Ascending aorta (tissue), 2 donors: ENCODE measurements around the gene CD68. TPM values are rescaled to one million over a fixed set of nuclear protein-coding genes. Genes with fewer than 3 reads are reported as not detected.

Experiments used
- DNase-seq, 2 donors: peaks; one replicate each; pipeline ENCODE4 v3.0.0-alpha.2; 2019; ENCODE audit warnings: low spot score in 2 of 2
- H3K27ac ChIP-seq, 2 donors: fragments of 200-600 bp; sonication (generic); one replicate each; pipeline ENCODE4 v1.5.1; 2016 to 2017; ENCODE audit warnings: mild to moderate bottlenecking in 1 of 2
- H3K27me3 ChIP-seq: fragments of 200-600 bp; sonication (generic); one replicate; pipeline ENCODE4 v1.5.1; 2017
- H3K36me3 ChIP-seq, 2 donors: fragments of 200-600 bp; sonication (generic); one replicate each; pipeline ENCODE4 v1.5.1; 2016
- H3K4me1 ChIP-seq, 2 donors: fragments of 200-600 bp; sonication (generic); one replicate each; pipeline ENCODE4 v1.5.1; 2016 to 2017; ENCODE audit warnings: mild to moderate bottlenecking in 1 of 2
- H3K4me3 ChIP-seq, 2 donors: fragments of 200-600 bp; sonication (generic); one replicate each; pipeline ENCODE4 v1.5.1; 2016 to 2017; ENCODE audit warnings: mild to moderate bottlenecking in 1 of 2
- H3K9me3 ChIP-seq, 2 donors: fragments of 200-600 bp; sonication (generic); one replicate each; pipeline ENCODE4 v1.5.1; 2016
- intact Hi-C: fragments of 100-400 bp; cut with DNase I; formaldehyde crosslinking; loops from one replicate; pipeline ENCODE4 v1.15.1; 2023
- total RNA-seq: library from RNA; depleted of rRNA; stranded (reverse); fragments of >200 nt; gene quantifications from one replicate; pipeline ENCODE4 v1.1.0, GENCODE V29; 2016
- TF ChIP-seq, protein P1 (sequence below), 3 experiments: fragments of 200-600 bp in 2 of 3; fragments of 450-650 bp in 1 of 3; sonication (generic) in 2 of 3; IDR thresholded peaks; one replicate each; pipeline ENCODE4 v1.5.1; 2016 to 2019; ENCODE audit warnings: antibody characterized with exemption in 3 of 3, mild to moderate bottlenecking in 1 of 3, moderate library complexity in 1 of 3

The CD68 gene
- total RNA-seq, 1 donor from 2014 or later = 151 TPM

DNA sequence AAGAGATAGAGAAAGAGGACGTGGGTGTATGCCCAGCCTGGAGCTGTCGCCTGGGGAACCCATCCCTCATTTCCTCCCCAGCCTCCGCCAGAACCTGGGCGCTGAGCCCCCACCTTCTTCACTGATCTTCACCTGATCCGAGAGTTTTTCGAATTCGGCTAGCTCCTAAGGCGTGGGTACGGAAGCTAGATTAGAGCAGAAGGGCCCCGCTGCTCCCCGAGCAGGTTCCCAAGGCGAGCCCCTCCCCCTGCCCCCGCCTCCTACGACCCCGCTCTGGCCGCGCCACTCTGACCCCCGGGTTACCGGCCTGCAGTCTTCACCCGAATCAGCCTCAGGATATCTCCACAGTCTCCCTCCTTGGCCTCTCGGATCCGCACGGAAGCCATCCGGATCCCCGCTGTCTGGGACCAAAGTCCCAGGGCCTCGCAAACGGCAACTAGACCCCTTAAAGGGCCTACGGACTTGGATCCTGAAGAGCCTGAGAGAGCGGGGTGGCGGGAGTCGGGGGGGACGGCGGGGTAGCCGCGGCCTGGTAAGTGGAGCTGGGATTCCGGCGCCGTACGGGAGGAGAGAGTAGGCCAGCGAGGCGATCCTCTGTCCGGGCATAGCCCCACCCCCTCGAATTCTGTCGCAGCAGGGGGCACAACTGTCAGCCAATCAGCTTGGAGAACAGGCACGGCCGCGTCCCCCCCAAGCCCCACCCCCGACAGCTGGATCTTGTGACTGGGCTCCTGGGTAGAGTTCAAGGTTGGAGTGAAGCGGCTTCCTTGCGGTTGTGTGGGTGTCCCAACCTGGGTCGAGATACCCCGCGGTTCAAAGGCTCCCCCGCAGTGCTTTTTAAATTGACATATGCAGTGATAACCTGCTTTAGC, 48.0 kb downstream of the CD68 start, which contains the start of gene SAT2:
SAT2 (minus strand) TSS at position 572 of the 872 bp plus-strand sequence; CDS start at position 386, 186 bp downstream.
- Histone ChIP-seq H3K9me3 (no peaks in the 10 kb centered on the region), H3K4me1 (peaks cover 0 to 4% of the 10 kb centered on the region in 2 donors), H3K27me3 (no peaks in the 10 kb centered on the region), H3K4me3 (peak within 1 kb of the TSS; percentile 70 to 76), H3K36me3 (no peaks in the 10 kb centered on the region), H3K27ac (peak within 1 kb of the TSS; percentile 82 to 83)
- peak; percentile 80 to 96 for DNase-seq
- TF ChIP-seq, protein P1, sequence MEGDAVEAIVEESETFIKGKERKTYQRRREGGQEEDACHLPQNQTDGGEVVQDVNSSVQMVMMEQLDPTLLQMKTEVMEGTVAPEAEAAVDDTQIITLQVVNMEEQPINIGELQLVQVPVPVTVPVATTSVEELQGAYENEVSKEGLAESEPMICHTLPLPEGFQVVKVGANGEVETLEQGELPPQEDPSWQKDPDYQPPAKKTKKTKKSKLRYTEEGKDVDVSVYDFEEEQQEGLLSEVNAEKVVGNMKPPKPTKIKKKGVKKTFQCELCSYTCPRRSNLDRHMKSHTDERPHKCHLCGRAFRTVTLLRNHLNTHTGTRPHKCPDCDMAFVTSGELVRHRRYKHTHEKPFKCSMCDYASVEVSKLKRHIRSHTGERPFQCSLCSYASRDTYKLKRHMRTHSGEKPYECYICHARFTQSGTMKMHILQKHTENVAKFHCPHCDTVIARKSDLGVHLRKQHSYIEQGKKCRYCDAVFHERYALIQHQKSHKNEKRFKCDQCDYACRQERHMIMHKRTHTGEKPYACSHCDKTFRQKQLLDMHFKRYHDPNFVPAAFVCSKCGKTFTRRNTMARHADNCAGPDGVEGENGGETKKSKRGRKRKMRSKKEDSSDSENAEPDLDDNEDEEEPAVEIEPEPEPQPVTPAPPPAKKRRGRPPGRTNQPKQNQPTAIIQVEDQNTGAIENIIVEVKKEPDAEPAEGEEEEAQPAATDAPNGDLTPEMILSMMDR (IDR thresholded peaks at IDR 0.05) = no peak
- intact Hi-C loops = loop anchor here (1.0 to 2.0 kb wide), 2 partner anchors 12 to 61 kb away; partner anchors contain the start of gene WRAP53

DNA sequence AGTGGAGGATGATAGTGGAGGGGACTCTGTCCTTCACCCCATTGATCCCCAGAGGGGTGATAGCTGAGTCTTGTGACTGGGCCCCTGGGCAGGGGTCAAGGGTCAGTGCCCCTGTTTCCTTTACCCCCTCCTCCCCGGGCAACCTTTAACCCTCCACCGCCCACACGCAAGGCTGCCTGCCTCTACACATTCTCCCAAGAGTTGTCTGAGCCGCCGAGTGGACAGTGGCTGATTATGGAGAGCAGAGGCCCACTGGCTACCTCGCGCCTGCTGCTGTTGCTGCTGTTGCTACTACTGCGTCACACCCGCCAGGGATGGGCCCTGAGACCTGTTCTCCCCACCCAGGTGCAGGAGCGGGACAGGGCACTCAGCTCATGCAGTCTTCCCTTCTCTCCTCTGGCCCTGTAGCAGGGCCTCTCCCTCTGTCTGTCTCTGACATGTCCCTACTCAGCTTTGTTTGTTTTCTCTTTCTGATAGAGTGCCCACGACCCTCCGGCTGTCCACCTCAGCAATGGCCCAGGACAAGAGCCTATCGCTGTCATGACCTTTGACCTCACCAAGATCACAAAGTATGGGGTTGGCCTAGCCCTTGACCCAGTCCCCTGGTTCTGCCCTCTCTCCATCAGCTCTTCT, 50.6 kb downstream of the CD68 start, which contains the start of gene SHBG:
SHBG (plus strand) TSS at position 197 of the 633 bp plus-strand sequence; CDS start at position 235, 38 bp downstream.
- H3K4me1 ChIP-seq = peaks cover 0 to 4% of the 10 kb centered on the region in 2 donors
- H3K36me3 ChIP-seq = no peaks in the 10 kb centered on the region
- no peaks in the 10 kb centered on the region for H3K9me3 ChIP-seq
- H3K4me3 ChIP-seq = no peak within 1 kb of the TSS
- no peak for DNase-seq
- intact Hi-C loops = no loop called here
- no peaks in the 10 kb centered on the region for H3K27me3 ChIP-seq
- no peak within 1 kb of the TSS for H3K27ac ChIP-seq
- TF ChIP-seq, protein P1 (IDR thresholded peaks at IDR 0.05) = no peak

Other genes with a start within 250 kb of the CD68 start
- gene ACAP1, start 243.1 kb upstream of the CD68 start, total RNA-seq = 12.0 TPM
- gene KCTD11, start 227.5 kb upstream of the CD68 start, total RNA-seq = 14.6 TPM
- not detected for gene TMEM95, start 224.5 kb upstream of the CD68 start, total RNA-seq
- 0.43 TPM for gene TNK1, start 198.5 kb upstream of the CD68 start, total RNA-seq
- 297 TPM for gene PLSCR3, start 185.1 kb upstream of the CD68 start, total RNA-seq
- 241 TPM for gene TMEM256, start 175.5 kb upstream of the CD68 start, total RNA-seq
- gene NLGN2, start 171.8 kb upstream of the CD68 start, total RNA-seq = 34.3 TPM
- gene SPEM1, start 159.3 kb upstream of the CD68 start, total RNA-seq = not detected
- gene SPEM2, start 154.0 kb upstream of the CD68 start, total RNA-seq = not detected
- gene SPEM3, start 150.8 kb upstream of the CD68 start, total RNA-seq = not detected
- 20.4 TPM for gene TMEM102, start 144.2 kb upstream of the CD68 start, total RNA-seq
- gene FGF11, start 140.1 kb upstream of the CD68 start, total RNA-seq = 0.32 TPM
- 5.0 TPM for gene CHRNB1, start 134.6 kb upstream of the CD68 start, total RNA-seq
- gene ZBTB4, start 100.0 kb upstream of the CD68 start, total RNA-seq = 67.9 TPM
- not detected for gene SLC35G6, start 98.2 kb upstream of the CD68 start, total RNA-seq
- gene POLR2A, start 95.3 kb upstream of the CD68 start, total RNA-seq = 69.5 TPM
- gene TNFSF12, start 30.6 kb upstream of the CD68 start, total RNA-seq = 88.6 TPM
- gene TNFSF13, start 20.9 kb upstream of the CD68 start, total RNA-seq = 17.5 TPM
- gene SENP3, start 17.7 kb upstream of the CD68 start, total RNA-seq = 92.0 TPM
- gene MPDU1, start 4.2 kb downstream of the CD68 start, total RNA-seq = 157 TPM
- not detected for gene SOX15, start 10.5 kb downstream of the CD68 start, total RNA-seq
- gene FXR2, start 35.3 kb downstream of the CD68 start, total RNA-seq = 19.3 TPM
- gene SAT2, start 48.2 kb downstream of the CD68 start, total RNA-seq = 22.6 TPM
- gene SHBG, start 50.5 kb downstream of the CD68 start, total RNA-seq = not detected
- 0.11 TPM for gene ATP1B2, start 71.3 kb downstream of the CD68 start, total RNA-seq
- 48.0 TPM for gene TP53, start 107.9 kb downstream of the CD68 start, total RNA-seq
- 1.5 TPM for gene WRAP53, start 108.8 kb downstream of the CD68 start, total RNA-seq
- gene EFNB3, start 125.6 kb downstream of the CD68 start, total RNA-seq = not detected
- gene DNAH2, start 138.1 kb downstream of the CD68 start, total RNA-seq = 0.43 TPM